Sigmoid colon (tissue), 7 donors: ENCODE results near the gene CCNDBP1. TPM values are rescaled to one million over a fixed set of nuclear protein-coding genes. Genes with fewer than 3 reads are reported as not detected.

Experiments used
- DNase-seq: peaks from one replicate; pipeline ENCODE4 v3.0.0-alpha.2; 2019
- H3K27ac ChIP-seq, 4 donors: fragments of 200-600 bp; sonication (generic); one replicate each; pipeline ENCODE4 v1.5.1; 2016 to 2019; ENCODE audit warnings: mild to moderate bottlenecking in 1 of 4
- H3K27me3 ChIP-seq, 3 donors: fragments of 200-600 bp; sonication (generic); one replicate each; pipeline ENCODE4 v1.5.1; 2019; ENCODE audit warnings: mild to moderate bottlenecking in 1 of 3
- H3K36me3 ChIP-seq, 4 donors: fragments of 200-600 bp; sonication (generic); one replicate each; pipeline ENCODE4 v1.5.1; 2016 to 2019
- H3K4me1 ChIP-seq, 4 donors: fragments of 200-600 bp; sonication (generic); one replicate each; pipeline ENCODE4 v1.5.1; 2017 to 2019
- H3K4me3 ChIP-seq, 4 donors: fragments of 200-600 bp; sonication (generic); one replicate each; pipeline ENCODE4 v1.5.1; 2017 to 2019; ENCODE audit warnings: mild to moderate bottlenecking in 2 of 4, moderate library complexity in 1 of 4
- H3K9me3 ChIP-seq, 4 donors: fragments of 200-600 bp in 3 of 4; sonication (generic) in 3 of 4; one replicate each; pipeline versions ENCODE4 v1.5.1 to v1.6.1; 2013 to 2019
- EP300 ChIP-seq, 4 donors: sonication (generic); formaldehyde crosslinking; IDR thresholded peaks; one replicate each; pipeline ENCODE4 v1.6.1; 2017; ENCODE audit warnings: antibody characterized with exemption in 4 of 4
- POLR2A ChIP-seq, 2 donors: fragments of 450-650 bp; IDR thresholded peaks; one replicate each; pipeline ENCODE4 v1.6.1; 2016; ENCODE audit warnings: antibody characterized with exemption in 2 of 2, mild to moderate bottlenecking in 2 of 2, moderate library complexity in 2 of 2
- POLR2AphosphoS5 ChIP-seq, 4 donors: sonication (generic); formaldehyde crosslinking; IDR thresholded peaks; one replicate each; pipeline ENCODE4 v1.6.1; 2017; ENCODE audit warnings: antibody characterized with exemption in 4 of 4
- WGBS, 2 donors: extraction: QIAGEN DNeasy Blood & Tissue Kit; methylation state at CpG; one replicate each; pipeline ENCODE4 v1.1.7; 2013; 5-methylcytosine and 5-hydroxymethylcytosine counted together
- intact Hi-C: fragments of 100-400 bp; cut with DNase I; formaldehyde crosslinking; loops from one replicate; pipeline ENCODE4 v1.15.1; 2023
- polyA plus RNA-seq, 3 donors: library from polyadenylated mRNA; stranded (reverse); fragments of 200-250 nt; gene quantifications; one replicate each; pipeline ENCODE4 v1.2.3, GENCODE V29; 2013
- total RNA-seq, 4 donors: library from RNA; depleted of rRNA; stranded (reverse); fragments of >200 nt; gene quantifications; one replicate each; pipeline ENCODE4 v1.1.0, GENCODE V29; 2016
- TF ChIP-seq, protein P1 (sequence below), 4 experiments: fragments of 450-650 bp in 3 of 4; fragments of 200-600 bp in 1 of 4; IDR thresholded peaks; one replicate each; pipeline ENCODE4 v1.5.1; 2016 to 2019; ENCODE audit warnings: antibody characterized with exemption in 4 of 4, mild to moderate bottlenecking in 3 of 4, moderate library complexity in 2 of 4
- donor health status: healthy with polysubstance abuse.
- donor health status: Bipolar disorder and iron deficiency.
- donor health status: healthy.

Gene CCNDBP1
- total and polyA plus RNA-seq, 7 donors: 39.1 to 109 (median 53.9) TPM

- H3K27ac ChIP-seq: no peak overlapping the region
- H3K4me1 ChIP-seq: no peaks in the 10 kb centered on the region
- intact Hi-C loops: no loop called here
- H3K27me3 ChIP-seq: peaks cover 0 to 6% (median 0%) of the 10 kb centered on the region in 3 donors
- WGBS, 2 donors: 79 to 88% methylated on average over 9 of the region's 9 CpGs
- DNase-seq: no peak
- TF ChIP-seq EP300 (IDR thresholded peaks at IDR 0.05) (no peak), POLR2A (IDR thresholded peaks at IDR 0.05) (no peak), POLR2AphosphoS5 (IDR thresholded peaks at IDR 0.05) (no peak)
- TF ChIP-seq, protein P1, sequence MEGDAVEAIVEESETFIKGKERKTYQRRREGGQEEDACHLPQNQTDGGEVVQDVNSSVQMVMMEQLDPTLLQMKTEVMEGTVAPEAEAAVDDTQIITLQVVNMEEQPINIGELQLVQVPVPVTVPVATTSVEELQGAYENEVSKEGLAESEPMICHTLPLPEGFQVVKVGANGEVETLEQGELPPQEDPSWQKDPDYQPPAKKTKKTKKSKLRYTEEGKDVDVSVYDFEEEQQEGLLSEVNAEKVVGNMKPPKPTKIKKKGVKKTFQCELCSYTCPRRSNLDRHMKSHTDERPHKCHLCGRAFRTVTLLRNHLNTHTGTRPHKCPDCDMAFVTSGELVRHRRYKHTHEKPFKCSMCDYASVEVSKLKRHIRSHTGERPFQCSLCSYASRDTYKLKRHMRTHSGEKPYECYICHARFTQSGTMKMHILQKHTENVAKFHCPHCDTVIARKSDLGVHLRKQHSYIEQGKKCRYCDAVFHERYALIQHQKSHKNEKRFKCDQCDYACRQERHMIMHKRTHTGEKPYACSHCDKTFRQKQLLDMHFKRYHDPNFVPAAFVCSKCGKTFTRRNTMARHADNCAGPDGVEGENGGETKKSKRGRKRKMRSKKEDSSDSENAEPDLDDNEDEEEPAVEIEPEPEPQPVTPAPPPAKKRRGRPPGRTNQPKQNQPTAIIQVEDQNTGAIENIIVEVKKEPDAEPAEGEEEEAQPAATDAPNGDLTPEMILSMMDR (IDR thresholded peaks at IDR 0.05): no peak
- no peak overlapping the region for H3K4me3 ChIP-seq
- no peaks in the 10 kb centered on the region for H3K9me3 ChIP-seq
- no peaks in the 10 kb centered on the region for H3K36me3 ChIP-seq
These were observed 52.8 kb downstream of the CCNDBP1 start for GRCh38 chr15:43237842-43238470.

DNA sequence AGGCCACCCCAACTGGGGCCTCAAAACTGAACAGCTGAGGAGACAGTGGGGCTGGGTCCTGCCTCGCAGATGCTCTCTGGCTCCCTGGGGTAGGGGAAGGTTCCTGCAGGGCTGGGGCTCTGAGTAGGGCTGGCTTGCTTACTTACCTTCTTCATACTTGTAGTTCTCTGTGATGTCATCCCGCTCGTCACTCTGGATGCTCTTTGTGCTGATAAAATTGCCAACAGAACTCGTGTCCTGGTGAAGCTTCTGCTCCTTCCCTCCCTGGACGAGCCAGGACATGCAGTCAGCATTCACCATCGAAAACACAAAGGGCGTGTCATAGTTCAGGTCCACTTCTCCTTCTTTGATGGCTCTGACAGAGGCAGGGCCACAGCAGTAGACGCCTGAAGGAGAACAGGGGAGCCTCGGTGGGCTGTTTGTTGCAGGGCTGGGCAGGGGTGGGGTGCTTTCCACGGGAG lies 53.5 kb downstream of the CCNDBP1 start:
- Histone ChIP-seq H3K27me3 (peaks cover 0 to 6% (median 0%) of the 10 kb centered on the region in 3 donors), H3K4me1 (no peaks in the 10 kb centered on the region), H3K9me3 (no peaks in the 10 kb centered on the region), H3K4me3 (no peak overlapping the region), H3K27ac (no peak overlapping the region), H3K36me3 (no peaks in the 10 kb centered on the region)
- intact Hi-C loops: no loop called here
- WGBS, 2 donors: 66 to 68% methylated on average over 10 of the region's 10 CpGs
- DNase-seq: no peak
- TF ChIP-seq, protein P1 (IDR thresholded peaks at IDR 0.05): no peak
- TF ChIP-seq POLR2A (IDR thresholded peaks at IDR 0.05) (no peak), POLR2AphosphoS5 (IDR thresholded peaks at IDR 0.05) (no peak), EP300 (IDR thresholded peaks at IDR 0.05) (no peak)

DNA sequence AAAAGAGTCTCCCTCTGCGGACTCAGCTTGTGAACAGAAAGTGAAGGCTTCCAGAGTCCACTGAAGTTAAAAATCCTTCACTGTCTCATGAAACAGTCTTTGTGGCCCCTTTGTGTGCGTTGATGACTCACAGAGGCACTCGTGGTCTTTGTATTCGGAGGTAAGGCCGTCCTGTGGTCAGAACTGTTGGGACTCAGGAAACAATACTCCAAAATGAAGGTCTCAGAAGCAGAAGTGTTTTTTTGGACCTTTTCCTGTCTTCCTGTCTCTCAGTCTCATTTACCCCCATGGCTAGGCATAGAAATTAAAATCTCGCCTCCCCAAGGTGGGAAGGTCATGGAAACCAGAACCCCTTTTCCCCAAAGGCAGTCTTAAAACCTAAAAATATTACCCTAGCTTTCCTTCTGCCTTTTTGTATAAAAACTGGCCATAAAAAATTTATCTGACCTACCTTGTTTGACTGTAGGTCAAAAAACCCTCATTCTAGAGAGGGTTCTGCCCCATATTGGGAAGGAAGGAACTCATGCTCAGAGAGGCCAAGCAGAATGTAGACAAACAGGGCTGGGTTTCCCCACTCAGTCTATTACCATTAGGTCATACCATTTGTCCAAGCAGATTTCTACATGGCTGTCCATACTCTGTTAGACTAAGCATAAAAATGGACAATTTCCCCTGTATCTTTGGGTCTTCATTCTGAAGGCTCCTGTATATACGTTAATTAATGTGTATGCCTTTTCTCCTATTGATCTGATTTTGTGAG lies 54.7 kb downstream of the CCNDBP1 start:
- no peak for DNase-seq
- intact Hi-C loops: no loop called here
- Histone ChIP-seq H3K27me3 (peaks cover 0 to 6% (median 0%) of the 10 kb centered on the region in 3 donors), H3K36me3 (no peaks in the 10 kb centered on the region), H3K9me3 (no peaks in the 10 kb centered on the region), H3K4me3 (no peak overlapping the region), H3K27ac (no peak overlapping the region), H3K4me1 (no peaks in the 10 kb centered on the region)
- 61 to 88% methylated on average over 7 of the region's 7 CpGs for WGBS, 2 donors
- TF ChIP-seq POLR2A (IDR thresholded peaks at IDR 0.05) (no peak), POLR2AphosphoS5 (IDR thresholded peaks at IDR 0.05) (no peak), EP300 (IDR thresholded peaks at IDR 0.05) (no peak)
- TF ChIP-seq, protein P1 (IDR thresholded peaks at IDR 0.05): no peak

DNA sequence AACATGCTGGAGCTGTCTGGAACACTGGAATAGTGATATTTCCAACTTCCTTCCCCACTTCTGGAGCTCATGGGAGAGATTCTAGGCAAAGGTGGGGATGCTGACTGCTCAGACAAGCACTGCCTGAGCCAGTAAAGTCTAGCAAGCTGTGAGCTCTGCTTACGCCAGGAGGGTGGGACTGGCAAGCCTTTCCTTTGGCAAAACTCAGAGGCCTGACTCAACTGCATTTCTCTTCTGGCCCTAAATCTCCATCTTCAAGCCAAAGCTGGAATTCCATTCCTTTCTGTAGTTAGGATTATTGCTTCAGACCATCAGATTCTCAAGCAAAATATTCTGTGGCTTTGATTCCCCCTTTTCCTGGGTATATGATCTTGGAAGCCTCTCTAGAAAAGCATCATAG lies 55.9 kb downstream of the CCNDBP1 start:
- intact Hi-C loops: no loop called here
- Histone ChIP-seq H3K4me3 (no peak overlapping the region), H3K27me3 (peaks cover 0 to 6% (median 0%) of the 10 kb centered on the region in 3 donors), H3K36me3 (no peaks in the 10 kb centered on the region), H3K4me1 (no peaks in the 10 kb centered on the region), H3K9me3 (no peaks in the 10 kb centered on the region), H3K27ac (peak overlapping the region in 2 of 4 donors; percentile 14 to 55)
- 80 to 88% methylated on average over 1 of the region's 1 CpG for WGBS, 2 donors
- TF ChIP-seq EP300 (IDR thresholded peaks at IDR 0.05) (no peak), POLR2A (IDR thresholded peaks at IDR 0.05) (no peak), POLR2AphosphoS5 (IDR thresholded peaks at IDR 0.05) (no peak)
- TF ChIP-seq, protein P1 (IDR thresholded peaks at IDR 0.05): no peak
- DNase-seq: peak; percentile 85
